Spleen (tissue), 11 donors: ENCODE results near the gene STARD13. TPM values are rescaled to one million over a fixed set of nuclear protein-coding genes. Genes with fewer than 3 reads are reported as not detected.

Source experiments
- DNase-seq: peaks from one replicate; pipeline ENCODE4 v3.0.0-alpha.2; 2020
- H3K27ac ChIP-seq, 8 donors: fragments of 200-600 bp; sonication (generic) in 7 of 8; 1 replicate in 4 of 8; 2 replicates in 4 of 8; pipeline versions ENCODE4 v1.5.0 to v1.8.0; 2016 to 2021; ENCODE audit warnings: inconsistent platforms in 4 of 8, mild to moderate bottlenecking in 4 of 8, moderate library complexity in 1 of 8
- H3K27me3 ChIP-seq, 7 donors: fragments of 200-600 bp; sonication (generic) in 6 of 7; replicated peaks in 1 of 7; 1 replicate in 4 of 7; 2 replicates in 3 of 7; pipeline versions ENCODE4 v1.5.0 to v1.8.0; 2016 to 2021; ENCODE audit warnings: inconsistent platforms in 3 of 7, mild to moderate bottlenecking in 1 of 7
- H3K36me3 ChIP-seq, 6 donors: fragments of 200-600 bp; sonication (generic) in 5 of 6; 1 replicate in 4 of 6; 2 replicates in 2 of 6; pipeline versions ENCODE4 v1.5.0 to v1.8.0; 2016 to 2021; ENCODE audit warnings: inconsistent platforms in 2 of 6
- H3K4me1 ChIP-seq, 6 donors: fragments of 200-600 bp; sonication (generic) in 5 of 6; 1 replicate in 3 of 6; 2 replicates in 3 of 6; pipeline versions ENCODE4 v1.5.0 to v1.8.0; 2016 to 2021; ENCODE audit warnings: inconsistent platforms in 3 of 6
- H3K4me3 ChIP-seq, 8 donors: fragments of 200-600 bp; sonication (generic) in 7 of 8; 1 replicate in 4 of 8; 2 replicates in 4 of 8; pipeline versions ENCODE4 v1.5.0 to v1.8.0; 2016 to 2021; ENCODE audit warnings: inconsistent platforms in 4 of 8, mild to moderate bottlenecking in 4 of 8, moderate library complexity in 2 of 8
- H3K9me3 ChIP-seq, 8 donors: fragments of 200-600 bp; sonication (generic) in 7 of 8; 1 replicate in 4 of 8; 2 replicates in 4 of 8; pipeline versions ENCODE4 v1.5.0 to v1.8.0; 2016 to 2021; ENCODE audit warnings: inconsistent platforms in 4 of 8
- CTCF ChIP-seq, 11 experiments: fragments of 200-600 bp in 7 of 11; fragments of 450-650 bp in 4 of 11; sonication (generic) in 4 of 11; IDR thresholded peaks in 8 of 11; conservative IDR thresholded peaks in 3 of 11; 1 replicate in 7 of 11; 2 replicates in 4 of 11; pipeline versions ENCODE4 v1.4.0 to v1.8.0; 2016 to 2021; ENCODE audit warnings: antibody characterized with exemption in 11 of 11, inconsistent platforms in 4 of 11, mild to moderate bottlenecking in 1 of 11
- POLR2A ChIP-seq, 3 donors: fragments of 450-650 bp; IDR thresholded peaks; one replicate each; pipeline ENCODE4 v1.5.1; 2017; ENCODE audit warnings: antibody characterized with exemption in 3 of 3, mild to moderate bottlenecking in 1 of 3
- POLR2AphosphoS5 ChIP-seq, 3 donors: sonication (generic); formaldehyde crosslinking; IDR thresholded peaks; one replicate each; pipeline ENCODE4 v1.5.1; 2017; ENCODE audit warnings: antibody characterized with exemption in 3 of 3
- WGBS, 5 donors: extraction: QIAGEN DNeasy Blood & Tissue Kit in 3 of 5; methylation state at CpG; one replicate each; pipeline versions ENCODE4 v1.1.5 to v1.1.7; 2013 to 2018; 5-methylcytosine and 5-hydroxymethylcytosine counted together
- intact Hi-C: fragments of 100-400 bp; cut with DNase I; formaldehyde crosslinking; loops from one replicate; pipeline ENCODE4 v1.15.0; 2023; ENCODE audit warnings: low total_unique reads
- polyA plus RNA-seq, 3 donors: library from polyadenylated mRNA; stranded (reverse); fragments of 200-250 nt; gene quantifications; one replicate each; pipeline ENCODE4 v1.2.1, GENCODE V29; 2013
- total RNA-seq, 7 donors: library from RNA; depleted of rRNA in 3 of 7; stranded (reverse); fragments of >200 nt in 3 of 7; fragmentation: NEBNext Ultra II Directional in 4 of 7; extraction: Animal tissue kit (Norgen Biotek cat#: 25700) in 4 of 7; gene quantifications; one replicate each; pipeline versions ENCODE4 v1.1.0 to v1.2.1, GENCODE V29; 2016 to 2021
- donor health status: healthy with polysubstance abuse.
- donor health status: DM: no; HTN: no; CAD: no; lungs with moderate emphysema.
- donor health status: DM: no; HTN: no; CAD: no.
- donor health status: Bipolar disorder and iron deficiency.
- donor health status: healthy.
- donor health status: DM: no; HTN: no; CAD: no.
- donor health status: DM: yes; HTN: yes; CAD: no.

Gene STARD13
- total and polyA plus RNA-seq, 10 donors = 1.4 to 58.1 (median 26.7) TPM

DNA sequence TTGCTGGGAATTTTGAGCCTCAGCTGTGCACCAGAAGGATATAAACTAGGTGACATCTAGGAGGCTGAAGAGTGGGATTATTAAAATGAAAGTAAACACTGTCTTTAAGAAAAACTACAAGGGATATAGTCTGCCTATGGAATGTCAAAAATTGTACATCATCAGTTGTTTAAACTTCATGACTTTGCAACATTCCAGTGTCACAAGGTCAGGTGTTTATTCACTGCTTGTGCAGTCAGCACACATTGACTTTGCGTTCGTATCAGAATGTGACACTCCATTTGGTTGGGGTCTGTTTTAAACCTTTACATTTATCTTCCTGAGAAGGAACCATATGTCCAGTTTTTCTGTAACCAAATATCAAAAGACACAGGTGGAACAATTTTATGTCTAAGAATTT, 183.7 kb downstream of the STARD13 start:
- Histone ChIP-seq H3K27me3 (no peaks in the 10 kb centered on the region), H3K27ac (no peak overlapping the region), H3K9me3 (peaks cover 0 to 19% (median 12%) of the 10 kb centered on the region in 8 donors), H3K4me3 (no peak overlapping the region), H3K36me3 (peaks cover 0 to 24% (median 0%) of the 10 kb centered on the region in 6 donors), H3K4me1 (peaks cover 0 to 11% (median 0%) of the 10 kb centered on the region in 6 donors)
- TF ChIP-seq POLR2AphosphoS5 (IDR thresholded peaks at IDR 0.05) = no peak
- no peak for TF ChIP-seq CTCF (IDR thresholded peaks at IDR 0.05 in 8 of 11, conservative IDR thresholded peaks at IDR 0.05 in 3 of 11)
- TF ChIP-seq POLR2A (IDR thresholded peaks at IDR 0.05) = no peak
- no peak for DNase-seq
- WGBS, 5 donors = 90 to 97% (median 95%) methylated on average over 2 of the region's 2 CpGs
- intact Hi-C loops = no loop called here

GRCh38 chr13:33100886-33101285, 184.7 kb downstream of the STARD13 start:
- H3K27me3 ChIP-seq = no peaks in the 10 kb centered on the region
- DNase-seq = no peak
- TF ChIP-seq CTCF (IDR thresholded peaks at IDR 0.05 in 8 of 11, conservative IDR thresholded peaks at IDR 0.05 in 3 of 11) (no peak), POLR2AphosphoS5 (IDR thresholded peaks at IDR 0.05) (no peak)
- no peak overlapping the region for H3K4me3 ChIP-seq
- H3K4me1 ChIP-seq = peaks cover 0 to 10% (median 0%) of the 10 kb centered on the region in 6 donors
- no peak overlapping the region for H3K27ac ChIP-seq
- intact Hi-C loops = no loop called here
- peaks cover 0 to 19% (median 12%) of the 10 kb centered on the region in 8 donors for H3K9me3 ChIP-seq
- 81 to 93% (median 92%) methylated on average over 3 of the region's 3 CpGs for WGBS, 5 donors
- H3K36me3 ChIP-seq = peaks cover 0 to 15% (median 0%) of the 10 kb centered on the region in 6 donors

DNA sequence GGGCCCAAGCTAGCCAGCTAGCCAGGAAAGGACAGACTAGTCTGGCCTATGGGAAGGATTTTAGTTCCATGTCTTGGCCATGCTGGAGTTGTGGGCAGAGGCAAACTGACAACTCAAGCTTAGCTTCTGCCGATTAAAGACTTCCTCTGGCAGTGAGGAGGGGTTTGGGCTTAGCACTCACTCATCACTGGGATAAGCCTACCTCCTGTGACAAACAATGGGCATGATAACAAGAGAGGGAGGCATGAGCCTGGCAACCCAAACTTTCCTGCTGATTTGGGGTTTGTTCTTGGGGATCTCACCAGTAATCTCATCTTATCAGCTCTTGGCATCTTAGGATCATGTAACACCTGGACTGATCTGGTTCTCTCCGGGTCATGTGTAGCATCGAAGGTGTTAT, 185.7 kb downstream of the STARD13 start:
- Histone ChIP-seq H3K4me3 (no peak overlapping the region), H3K27me3 (no peaks in the 10 kb centered on the region), H3K4me1 (no peaks in the 10 kb centered on the region), H3K9me3 (peaks cover 0 to 19% (median 12%) of the 10 kb centered on the region in 8 donors), H3K27ac (no peak overlapping the region), H3K36me3 (peaks cover 0 to 4% (median 0%) of the 10 kb centered on the region in 6 donors)
- intact Hi-C loops = no loop called here
- no peak for DNase-seq
- no peak for TF ChIP-seq POLR2A (IDR thresholded peaks at IDR 0.05)
- TF ChIP-seq POLR2AphosphoS5 (IDR thresholded peaks at IDR 0.05) = no peak
- no peak for TF ChIP-seq CTCF (IDR thresholded peaks at IDR 0.05 in 8 of 11, conservative IDR thresholded peaks at IDR 0.05 in 3 of 11)
- 69 to 92% (median 76%) methylated on average over 3 of the region's 3 CpGs for WGBS, 5 donors

GRCh38 chr13:33096886-33097605, 188.5 kb downstream of the STARD13 start:
- no peak overlapping the region for H3K4me3 ChIP-seq
- no peaks in the 10 kb centered on the region for H3K36me3 ChIP-seq
- DNase-seq = no peak
- no peak overlapping the region for H3K27ac ChIP-seq
- TF ChIP-seq POLR2A (IDR thresholded peaks at IDR 0.05) (no peak), POLR2AphosphoS5 (IDR thresholded peaks at IDR 0.05) (no peak), CTCF (IDR thresholded peaks at IDR 0.05 in 8 of 11, conservative IDR thresholded peaks at IDR 0.05 in 3 of 11) (no peak)
- 91 to 99% (median 95%) methylated on average over 2 of the region's 2 CpGs for WGBS, 5 donors
- H3K4me1 ChIP-seq = peaks cover 0 to 3% (median 0%) of the 10 kb centered on the region in 6 donors
- intact Hi-C loops = no loop called here
- no peaks in the 10 kb centered on the region for H3K27me3 ChIP-seq
- H3K9me3 ChIP-seq = peaks cover 0 to 19% (median 12%) of the 10 kb centered on the region in 8 donors
